Keratinocyte (primary cell): ENCODE results near the gene SORD.
"Not testable (repeated sequence)": the region's sequence is repeated elsewhere in the genome, so short reads cannot be mapped to it uniquely, and the experiment has no call there.

Experiments used
- EZH2 ChIP-seq: IDR thresholded peaks from one replicate; pipeline ENCODE4 v1.6.1; 2012; ENCODE audit warnings: inconsistent platforms, mild to moderate bottlenecking, low read length, moderate library complexity
- TF ChIP-seq, protein P1 (sequence below), 3 experiments: IDR thresholded peaks in 1 of 3; conservative IDR thresholded peaks in 1 of 3; optimal IDR thresholded peaks in 1 of 3; 2 replicates in 2 of 3; 3 replicates in 1 of 3; pipeline versions ENCODE3 to v1.5.1; 2011; ENCODE audit warnings: low read length in 3 of 3, mild to moderate bottlenecking in 3 of 3, moderate library complexity in 2 of 3, control low read depth in 1 of 3, inconsistent platforms in 1 of 3; ENCODE audit not compliant: insufficient read depth in 2 of 3; ENCODE audit errors: extremely low read depth in 1 of 3

DNA sequence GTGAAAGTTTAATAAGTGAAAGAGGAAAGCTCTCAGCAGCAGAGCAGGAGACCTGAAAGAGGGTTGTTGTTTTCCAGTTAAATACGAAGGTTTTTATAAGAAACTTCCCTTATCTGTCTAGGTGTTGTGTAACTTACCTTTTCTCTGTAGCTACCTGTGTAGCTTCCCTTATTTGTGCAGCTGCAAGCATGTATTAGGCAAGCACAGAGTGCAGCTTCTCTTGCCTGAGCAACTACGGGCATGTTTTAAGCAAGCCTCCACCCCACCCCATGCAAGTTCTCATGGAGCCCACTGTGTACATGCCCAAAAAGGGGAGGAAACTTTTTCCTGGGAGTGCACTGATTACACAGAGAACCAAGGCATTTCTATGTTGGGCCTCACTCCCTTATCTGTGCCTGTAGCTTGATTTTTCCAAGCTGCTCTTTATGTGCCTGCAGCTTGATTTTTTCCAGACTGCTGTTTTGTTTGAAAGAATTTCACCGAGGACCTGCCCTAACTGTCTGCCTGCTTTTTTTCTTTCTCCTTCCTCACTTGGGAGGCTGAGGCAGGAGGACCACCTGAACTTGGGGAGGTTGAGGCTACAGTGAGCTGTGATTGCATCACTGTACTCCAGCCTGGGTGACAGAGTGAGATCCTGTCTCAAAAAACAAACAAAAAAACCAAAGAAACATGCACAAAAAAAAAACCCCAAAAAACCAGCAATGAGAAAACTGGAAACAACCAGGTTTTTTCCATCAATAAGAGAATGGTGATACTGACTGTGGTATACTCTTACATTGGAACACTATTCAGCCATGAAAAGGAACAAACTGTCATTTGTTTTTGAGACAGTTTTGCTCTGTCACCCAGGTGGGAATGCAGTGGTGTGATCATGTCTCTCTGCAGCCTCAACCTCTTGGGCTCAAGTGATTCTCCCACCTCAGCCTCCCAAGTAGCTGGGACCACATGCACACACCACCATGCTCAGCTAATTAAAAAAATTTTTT lies 36.0 kb downstream of the SORD start:
- TF ChIP-seq, protein P1, sequence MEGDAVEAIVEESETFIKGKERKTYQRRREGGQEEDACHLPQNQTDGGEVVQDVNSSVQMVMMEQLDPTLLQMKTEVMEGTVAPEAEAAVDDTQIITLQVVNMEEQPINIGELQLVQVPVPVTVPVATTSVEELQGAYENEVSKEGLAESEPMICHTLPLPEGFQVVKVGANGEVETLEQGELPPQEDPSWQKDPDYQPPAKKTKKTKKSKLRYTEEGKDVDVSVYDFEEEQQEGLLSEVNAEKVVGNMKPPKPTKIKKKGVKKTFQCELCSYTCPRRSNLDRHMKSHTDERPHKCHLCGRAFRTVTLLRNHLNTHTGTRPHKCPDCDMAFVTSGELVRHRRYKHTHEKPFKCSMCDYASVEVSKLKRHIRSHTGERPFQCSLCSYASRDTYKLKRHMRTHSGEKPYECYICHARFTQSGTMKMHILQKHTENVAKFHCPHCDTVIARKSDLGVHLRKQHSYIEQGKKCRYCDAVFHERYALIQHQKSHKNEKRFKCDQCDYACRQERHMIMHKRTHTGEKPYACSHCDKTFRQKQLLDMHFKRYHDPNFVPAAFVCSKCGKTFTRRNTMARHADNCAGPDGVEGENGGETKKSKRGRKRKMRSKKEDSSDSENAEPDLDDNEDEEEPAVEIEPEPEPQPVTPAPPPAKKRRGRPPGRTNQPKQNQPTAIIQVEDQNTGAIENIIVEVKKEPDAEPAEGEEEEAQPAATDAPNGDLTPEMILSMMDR (optimal IDR thresholded peaks at IDR 0.05 in 1 of 3, IDR thresholded peaks at IDR 0.05 in 1 of 3, conservative IDR thresholded peaks at IDR 0.05 in 1 of 3; ENCODE audit: extremely low read depth in 1 of 3, insufficient read depth in 2 of 3, low read length in 3 of 3), result not testable (repeated sequence)
- TF ChIP-seq EZH2, result not testable (repeated sequence)
